Activated gamma-delta T cell treated with anti-CD3 and anti-CD28 coated beads, Interleukin-2, amount 50 U/mL, for 16 hours (primary cell): ENCODE data around the gene PRRC2B.
"Not testable (repeated sequence)": the region's sequence is repeated elsewhere in the genome, so short reads cannot be mapped to it uniquely, and the experiment has no call there.

Experiments used
- DNase-seq: peaks from one replicate; pipeline ENCODE4 v3.0.0-alpha.2; 2020; ENCODE audit warnings: low read depth

Gene PRRC2B

GRCh38 chr9:131472085-131472484 lies 78.2 kb downstream of the PRRC2B start:
- not testable (repeated sequence) for DNase-seq

GRCh38 chr9:131473198-131473885 lies 79.5 kb downstream of the PRRC2B start:
- no peak for DNase-seq

DNA sequence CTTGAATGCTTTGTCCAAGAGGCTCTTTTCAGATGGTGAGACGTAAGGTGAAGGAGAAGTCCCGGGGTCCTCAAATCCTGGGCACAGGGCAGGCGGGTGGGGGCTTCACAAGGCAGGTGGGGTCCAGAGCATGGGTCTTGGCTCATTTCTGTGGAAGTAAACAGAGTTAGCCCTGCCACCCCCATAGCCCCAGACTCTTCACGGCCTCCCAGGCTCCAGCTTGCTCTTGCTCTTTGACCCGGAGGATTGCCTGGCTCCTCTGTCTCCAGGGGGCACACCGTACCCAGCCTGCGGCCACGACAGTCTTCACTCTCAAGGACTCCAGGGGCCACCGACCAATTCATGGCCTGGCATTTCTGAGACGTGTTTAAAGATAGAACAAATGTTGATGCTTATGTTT lies 80.0 kb downstream of the PRRC2B start:
- DNase-seq, result no peak

GRCh38 chr9:131474711-131475110 lies 80.8 kb downstream of the PRRC2B start:
- no peak for DNase-seq

DNA sequence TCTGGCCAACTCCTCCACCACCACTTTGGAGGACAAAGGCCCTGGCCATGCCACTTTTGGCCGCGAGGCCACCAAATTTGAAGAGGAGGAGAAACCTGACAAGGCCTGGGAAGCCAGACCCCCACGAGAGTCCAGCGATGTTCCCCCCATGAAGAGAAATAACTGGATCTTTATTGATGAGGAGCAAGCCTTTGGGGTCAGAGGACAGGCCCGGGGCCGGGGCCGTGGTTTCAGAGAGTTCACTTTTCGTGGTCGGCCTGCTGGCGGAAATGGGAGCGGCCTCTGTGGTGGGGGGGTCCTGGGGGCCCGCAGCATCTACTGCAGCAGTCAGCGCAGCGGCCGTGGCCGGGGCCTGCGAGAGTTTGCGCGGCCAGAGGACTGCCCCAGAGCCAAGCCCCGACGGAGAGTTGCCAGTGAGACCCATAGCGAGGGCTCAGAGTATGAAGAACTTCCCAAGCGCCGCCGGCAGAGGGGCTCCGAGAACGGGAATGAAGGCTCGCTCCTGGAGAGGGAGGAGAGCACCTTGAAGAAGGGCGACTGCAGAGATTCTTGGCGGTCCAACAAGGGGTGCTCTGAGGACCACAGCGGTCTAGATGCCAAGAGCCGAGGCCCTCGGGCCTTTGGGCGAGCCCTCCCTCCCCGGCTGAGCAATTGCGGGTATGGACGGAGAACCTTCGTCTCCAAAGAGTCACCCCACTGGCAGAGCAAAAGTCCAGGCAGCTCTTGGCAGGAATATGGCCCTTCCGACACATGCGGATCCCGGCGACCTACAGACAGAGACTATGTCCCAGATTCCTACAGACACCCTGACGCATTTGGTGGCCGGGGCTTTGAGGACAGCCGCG lies 81.4 kb downstream of the PRRC2B start:
- no peak for DNase-seq

- DNase-seq, result no peak
Measured at GRCh38 chr9:131475956-131476776, 82.3 kb downstream of the PRRC2B start.

GRCh38 chr9:131476777-131477345 lies 83.0 kb downstream of the PRRC2B start:
- no peak for DNase-seq

- no peak for DNase-seq
Measured at GRCh38 chr9:131477367-131477766, 83.5 kb downstream of the PRRC2B start.

- DNase-seq, result no peak
Measured at GRCh38 chr9:131477816-131478419, 84.0 kb downstream of the PRRC2B start.

DNA sequence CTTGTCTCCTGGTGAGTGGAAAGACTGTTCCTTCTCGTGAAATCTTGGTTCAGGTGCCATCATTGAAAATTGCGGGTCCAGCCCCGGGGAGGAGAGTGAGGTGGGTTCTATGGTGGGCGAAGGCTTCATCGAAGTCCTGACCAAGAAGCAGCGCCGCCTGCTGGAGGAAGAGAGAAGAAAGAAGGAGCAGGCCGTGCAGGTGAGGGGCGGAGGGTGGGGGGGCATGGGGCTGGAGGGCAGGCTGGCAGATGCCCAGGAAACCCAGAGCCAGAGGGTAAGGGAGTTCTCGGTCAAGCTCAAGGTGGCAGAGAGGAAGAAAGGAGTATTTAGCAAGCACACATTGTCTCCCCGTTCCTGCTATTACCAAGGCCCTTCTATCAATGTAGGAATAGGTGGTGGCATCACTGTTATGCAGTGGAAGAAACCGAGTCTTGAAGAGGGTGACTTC lies 84.6 kb downstream of the PRRC2B start:
- peak; percentile 43 for DNase-seq

- no peak for DNase-seq
Measured at GRCh38 chr9:131478911-131479310, 85.0 kb downstream of the PRRC2B start.

DNA sequence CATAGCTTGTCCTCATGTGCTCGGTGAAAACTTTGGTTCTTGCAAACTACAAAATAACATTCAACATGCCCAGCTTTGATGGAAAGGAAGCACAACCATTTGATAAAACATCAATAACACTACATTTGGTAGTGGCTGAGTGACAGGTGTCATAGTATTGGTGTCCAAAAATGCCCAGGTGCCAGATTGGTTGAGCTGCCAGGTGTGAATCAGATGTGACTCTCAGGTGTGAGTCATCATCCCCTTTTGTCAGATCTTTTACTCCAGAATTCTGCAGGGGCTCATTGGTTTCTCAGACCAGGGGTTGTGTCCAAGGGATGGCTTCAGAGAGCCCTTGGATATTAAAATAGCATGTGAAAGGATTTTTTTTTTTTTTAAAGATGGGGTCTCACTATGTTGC lies 86.4 kb downstream of the PRRC2B start:
- no peak for DNase-seq

GRCh38 chr9:131481441-131482342 lies 87.8 kb downstream of the PRRC2B start:
- no peak for DNase-seq

- DNase-seq, result no peak
Measured at GRCh38 chr9:131482343-131483006, 88.6 kb downstream of the PRRC2B start.

DNA sequence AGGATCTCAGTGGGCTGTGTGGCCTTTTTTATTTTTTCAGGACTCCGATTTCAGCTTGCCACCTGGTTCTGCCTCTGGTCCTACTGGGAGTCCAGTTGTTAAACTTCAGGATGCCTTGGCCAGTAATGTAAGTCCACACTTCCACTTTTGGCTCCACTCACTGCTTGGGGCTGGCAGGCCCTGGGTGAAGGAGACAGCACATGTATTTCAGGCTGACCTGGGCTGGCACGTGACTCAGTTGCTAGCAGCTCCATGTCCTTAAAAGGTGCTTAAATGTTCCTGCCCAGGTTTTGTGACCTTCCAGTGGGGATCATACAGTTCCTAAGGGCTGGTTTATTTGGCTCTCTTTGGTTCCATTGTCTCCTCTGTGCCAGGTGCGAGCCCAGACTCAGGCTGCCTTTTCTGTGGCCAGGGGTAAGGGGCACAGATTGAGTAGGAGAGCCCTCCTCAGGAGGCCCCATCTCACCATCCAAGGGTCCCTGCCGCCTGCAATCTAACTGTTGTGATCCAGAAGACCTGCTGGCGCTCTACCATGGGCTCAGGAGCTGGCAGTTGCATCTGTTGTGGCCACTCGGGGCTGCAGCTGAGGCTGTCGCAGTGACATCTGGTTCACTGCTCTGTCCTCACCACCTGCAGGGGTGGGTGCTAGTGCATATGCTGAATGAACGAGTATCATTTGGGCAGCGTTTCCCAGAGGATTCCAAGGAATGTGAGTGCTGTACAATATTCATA lies 89.6 kb downstream of the PRRC2B start:
- DNase-seq, result no peak

DNA sequence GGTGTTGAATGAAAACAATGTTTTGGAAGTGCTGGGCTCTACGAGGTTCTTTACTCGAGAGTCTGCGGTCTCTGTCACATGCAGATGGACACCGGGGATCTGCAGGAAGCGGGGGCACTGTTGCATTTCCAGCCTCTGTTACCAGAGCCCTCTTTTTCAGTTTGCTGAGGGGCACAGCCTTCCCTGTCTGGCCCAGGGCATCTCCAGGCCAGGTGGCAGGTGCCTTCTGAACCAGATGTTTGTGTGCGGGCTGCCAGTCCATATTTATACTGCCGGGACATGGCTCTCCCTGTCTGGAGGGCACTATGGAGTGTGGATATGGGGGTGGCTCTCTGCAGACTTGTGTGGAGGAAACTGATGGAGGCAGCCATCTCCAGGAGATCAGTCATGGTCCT lies 90.2 kb downstream of the PRRC2B start:
- no peak for DNase-seq

GRCh38 chr9:131484560-131485185 lies 90.8 kb downstream of the PRRC2B start:
- DNase-seq, result no peak

GRCh38 chr9:131485206-131485605 lies 91.3 kb downstream of the PRRC2B start:
- no peak for DNase-seq
